NCI-H82 treated with DMSO at 0.1 percent for 48 hours (cell line): ENCODE data around the gene DMBX1.
A peak's percentile ranks its signal among the peaks of the same experiment; 100 is the strongest.

Experiments
- DNase-seq: peaks from one replicate; lab custom pipeline; 2025; ENCODE audit not compliant: unreplicated experiment; lab: John Stamatoyannopoulos, UW

The DMBX1 gene

GRCh38 chr1:46523496-46524353 lies 34.1 kb downstream of the DMBX1 start:
- no peak for DNase-seq

- no peak for DNase-seq
These were observed 35.2 kb downstream of the DMBX1 start for GRCh38 chr1:46524843-46525242.

- no peak for DNase-seq
These were observed 35.8 kb downstream of the DMBX1 start for GRCh38 chr1:46525253-46525983.

GRCh38 chr1:46526013-46526690 lies 36.5 kb downstream of the DMBX1 start:
- DNase-seq = peak; percentile 82

- no peak for DNase-seq
These were observed 37.2 kb downstream of the DMBX1 start for GRCh38 chr1:46526691-46527291.

GRCh38 chr1:46527474-46528296 lies 38.0 kb downstream of the DMBX1 start:
- DNase-seq = peak; percentile 68

- peak; percentile 52 for DNase-seq
These were observed 38.8 kb downstream of the DMBX1 start for GRCh38 chr1:46528297-46528955.

GRCh38 chr1:46529031-46529630 lies 39.5 kb downstream of the DMBX1 start:
- peak; percentile 90 for DNase-seq

- DNase-seq = no peak
These were observed 40.7 kb downstream of the DMBX1 start for GRCh38 chr1:46530311-46530710.

GRCh38 chr1:46530791-46531409 lies 41.3 kb downstream of the DMBX1 start:
- no peak for DNase-seq

- DNase-seq = no peak
These were observed 42.5 kb downstream of the DMBX1 start for GRCh38 chr1:46532095-46532494.

GRCh38 chr1:46532498-46533178 lies 43.0 kb downstream of the DMBX1 start:
- DNase-seq = no peak

GRCh38 chr1:46533179-46533864 lies 43.7 kb downstream of the DMBX1 start:
- DNase-seq = no peak

- no peak for DNase-seq
These were observed 45.4 kb downstream of the DMBX1 start for GRCh38 chr1:46535063-46535462.

GRCh38 chr1:46536527-46536926 lies 46.9 kb downstream of the DMBX1 start:
- no peak for DNase-seq

- DNase-seq = no peak
These were observed 48.0 kb downstream of the DMBX1 start for GRCh38 chr1:46537651-46538050.

- no peak for DNase-seq
These were observed 48.5 kb downstream of the DMBX1 start for GRCh38 chr1:46538147-46538546.
